ENCODE data around the gene HBP1. TPM values are rescaled to one million over a fixed set of nuclear protein-coding genes. Genes with fewer than 3 reads are reported as not detected.

Gene HBP1
- total RNA-seq, 2 experiments from 2014 or later = 17.8 to 25.4 TPM

Other genes with a start within 250 kb of the HBP1 start
- gene PRKAR2B, start 124.3 kb upstream of the HBP1 start, total RNA-seq = 1 to 10 TPM in 1 of 2 experiments, under 1 TPM in 1; 0.93 to 1.4 TPM